ENCODE measurements around the gene ZNF398. TPM values are rescaled to one million over a fixed set of nuclear protein-coding genes. Genes with fewer than 3 reads are reported as not detected.
"Not testable (repeated sequence)": the region's sequence is repeated elsewhere in the genome, so short reads cannot be mapped to it uniquely, and the experiment has no call there.

Gene ZNF398
- polyA plus RNA-seq (ENCODE audit: insufficient read length) = 7.4 TPM

- DNase-seq (ENCODE audit: low read depth) = no peak
These were observed at the start of gene ZNF398 for GRCh38 chr7:149147072-149147751. TSS of gene ZNF398 (plus strand) at chr7:149147453. CDS start at chr7:149147743, 290 bp downstream.

GRCh38 chr7:149099058-149099457 lies 48.2 kb upstream of the ZNF398 start:
- no peak for DNase-seq (ENCODE audit: low read depth)

GRCh38 chr7:149100821-149101220 lies 46.4 kb upstream of the ZNF398 start:
- no peak for DNase-seq (ENCODE audit: low read depth)

GRCh38 chr7:149102666-149103065 lies 44.6 kb upstream of the ZNF398 start:
- no peak for DNase-seq (ENCODE audit: low read depth)

GRCh38 chr7:149103424-149103823 lies 43.8 kb upstream of the ZNF398 start:
- DNase-seq (ENCODE audit: low read depth) = no peak

GRCh38 chr7:149104214-149104613 lies 43.0 kb upstream of the ZNF398 start:
- no peak for DNase-seq (ENCODE audit: low read depth)

- DNase-seq (ENCODE audit: low read depth) = no peak
These were observed 42.5 kb upstream of the ZNF398 start for GRCh38 chr7:149104749-149105148.

GRCh38 chr7:149109969-149110368 lies 37.3 kb upstream of the ZNF398 start:
- DNase-seq (ENCODE audit: low read depth) = no peak

GRCh38 chr7:149125189-149125862 lies 21.9 kb upstream of the ZNF398 start:
- DNase-seq (ENCODE audit: low read depth) = no peak

- DNase-seq (ENCODE audit: low read depth) = no peak
These were observed 21.2 kb upstream of the ZNF398 start, which contains the start of gene ZNF425 for GRCh38 chr7:149125863-149126661. TSS of gene ZNF425 (minus strand) at chr7:149126324. CDS start at chr7:149126213, 111 bp downstream.

GRCh38 chr7:149126662-149127266 lies 20.5 kb upstream of the ZNF398 start:
- no peak for DNase-seq (ENCODE audit: low read depth)

- DNase-seq (ENCODE audit: low read depth) = no peak
These were observed 16.6 kb upstream of the ZNF398 start for GRCh38 chr7:149130572-149131198.

GRCh38 chr7:149133028-149133710 lies 14.1 kb upstream of the ZNF398 start:
- no peak for DNase-seq (ENCODE audit: low read depth)

GRCh38 chr7:149136118-149136517 lies 11.1 kb upstream of the ZNF398 start:
- no peak for DNase-seq (ENCODE audit: low read depth)

- DNase-seq (ENCODE audit: low read depth) = no peak
These were observed 6.4 kb upstream of the ZNF398 start for GRCh38 chr7:149140831-149141230.

GRCh38 chr7:149141893-149142292 lies 5.4 kb upstream of the ZNF398 start:
- no peak for DNase-seq (ENCODE audit: low read depth)

- DNase-seq (ENCODE audit: low read depth) = not testable (repeated sequence)
These were observed 2.8 kb upstream of the ZNF398 start for GRCh38 chr7:149144436-149144922.

GRCh38 chr7:149145031-149145845 lies 2.0 kb upstream of the ZNF398 start:
- no peak for DNase-seq (ENCODE audit: low read depth)

GRCh38 chr7:149147752-149148653 lies 750 bp downstream of the ZNF398 start:
- DNase-seq (ENCODE audit: low read depth) = no peak

All from forelimb muscle (tissue), 1 donor.